DOHH2 (cell line): Measurements from ENCODE around the gene RAI1.

Source experiments
- CTCF ChIP-seq: fragments of 200-600 bp; sonication (generic); IDR thresholded peaks from one replicate; pipeline ENCODE4 v1.5.1; 2014; ENCODE audit warnings: antibody characterized with exemption, mild to moderate bottlenecking, low read depth, low read length; ENCODE audit not compliant: poor library complexity, severe bottlenecking
- EZH2phosphoT487 ChIP-seq: fragments of 200-600 bp; sonication (generic); IDR thresholded peaks from 2 replicates; pipeline ENCODE4 v1.6.1; 2017; ENCODE audit warnings: borderline replicate concordance, mild to moderate bottlenecking, antibody characterized with exemption, low read length, moderate library complexity, mixed read lengths

GRCh38 chr17:17767887-17768418, 86.7 kb downstream of the RAI1 start:
- no peak for TF ChIP-seq CTCF
- TF ChIP-seq EZH2phosphoT487 = no peak
